WTC11 (cell line): ENCODE data around the gene EPN1. TPM values are rescaled to one million over a fixed set of nuclear protein-coding genes. Genes with fewer than 3 reads are reported as not detected.

Experiments
- ATAC-seq: fragments of 200-7000 bp; cut with Tn5 transposase; 2 replicates; pipeline ENCODE4 v1.10.0; 2021; ENCODE audit warnings: mild to moderate bottlenecking, moderate library complexity
- CTCF ChIA-PET: fragments of 300-600 bp; sonication (Branson Sonifier 250); formaldehyde crosslinking; loops from one replicate; lab custom pipeline; 2021; ENCODE audit warnings: antibody characterized with exemption; lab: Charles Lee
- POLR2A ChIA-PET: fragments of 350-600 bp; sonication (Branson Sonifier 250); formaldehyde crosslinking; loops from one replicate; lab custom pipeline; 2021; ENCODE audit warnings: antibody characterized with exemption; lab: Charles Lee
- DNase-seq: peaks from one replicate; pipeline ENCODE4 v3.0.0; 2021; ENCODE audit warnings: low spot score
- H3K27ac Mint-ChIP-seq: 2 replicates; pipeline ENCODE4 v1.8.0; 2021; ENCODE audit warnings: mixed read lengths
- H3K27me3 Mint-ChIP-seq: 2 replicates; pipeline ENCODE4 v1.8.0; 2021; ENCODE audit warnings: low read depth, mild to moderate bottlenecking, moderate library complexity, mixed read lengths
- H3K36me3 Mint-ChIP-seq: 2 replicates; pipeline ENCODE4 v1.8.0; 2021; ENCODE audit warnings: mixed read lengths
- H3K4me1 Mint-ChIP-seq: 2 replicates; pipeline ENCODE4 v1.8.0; 2022; ENCODE audit warnings: mixed read lengths
- H3K4me3 Mint-ChIP-seq: 2 replicates; pipeline ENCODE4 v1.8.0; 2021; ENCODE audit warnings: mild to moderate bottlenecking, moderate library complexity, mixed read lengths
- H3K9me3 Mint-ChIP-seq: 2 replicates; pipeline ENCODE4 v1.8.0; 2021; ENCODE audit warnings: mixed read lengths
- CBFB ChIP-seq: sonication (generic); formaldehyde crosslinking; IDR thresholded peaks from 2 replicates; pipeline ENCODE4 v1.8.1; 2022; ENCODE audit warnings: mild to moderate bottlenecking, low read depth, missing genetic modification reagents
- CREB1 ChIP-seq: sonication (generic); formaldehyde crosslinking; IDR thresholded peaks from 2 replicates; pipeline ENCODE4 v1.8.0; 2023; ENCODE audit warnings: mild to moderate bottlenecking, missing genetic modification reagents
- ETV6 ChIP-seq: sonication (generic); formaldehyde crosslinking; IDR thresholded peaks from 2 replicates; pipeline ENCODE4 v1.8.1; 2022; ENCODE audit warnings: mild to moderate bottlenecking, missing genetic modification reagents
- FOXJ3 ChIP-seq: sonication (generic); formaldehyde crosslinking; IDR thresholded peaks from 2 replicates; pipeline ENCODE4 v1.9.0; 2021; ENCODE audit warnings: missing genetic modification reagents, mild to moderate bottlenecking, borderline replicate concordance
- FOXK1 ChIP-seq: sonication (generic); formaldehyde crosslinking; IDR thresholded peaks from 2 replicates; pipeline ENCODE4 v1.8.0; 2022; ENCODE audit warnings: mild to moderate bottlenecking, moderate library complexity, missing genetic modification reagents
- FOXP1 ChIP-seq: sonication (generic); formaldehyde crosslinking; IDR thresholded peaks from 2 replicates; pipeline ENCODE4 v1.8.0; 2022; ENCODE audit warnings: missing genetic modification reagents, mild to moderate bottlenecking, moderate library complexity, borderline replicate concordance
- GABPB1 ChIP-seq: sonication (generic); formaldehyde crosslinking; IDR thresholded peaks from 2 replicates; pipeline ENCODE4 v1.8.1; 2023; ENCODE audit warnings: mild to moderate bottlenecking, missing genetic modification reagents
- GRHL2 ChIP-seq: fragments of 250-450 bp; sonication (Bioruptor Pico); IDR thresholded peaks from 2 replicates; pipeline ENCODE4 v1.8.0; 2022; ENCODE audit warnings: mild to moderate bottlenecking, moderate library complexity; ENCODE audit not compliant: insufficient replicate concordance, severe bottlenecking
- HMGXB4 ChIP-seq: sonication (generic); formaldehyde crosslinking; IDR thresholded peaks from 2 replicates; pipeline ENCODE4 v1.8.1; 2023; ENCODE audit warnings: mild to moderate bottlenecking, moderate library complexity, missing genetic modification reagents
- IRF2 ChIP-seq: sonication (generic); formaldehyde crosslinking; IDR thresholded peaks from 2 replicates; pipeline ENCODE4 v1.8.0; 2022; ENCODE audit warnings: low read depth, missing genetic modification reagents, borderline replicate concordance
- JUN ChIP-seq: sonication (generic); formaldehyde crosslinking; IDR thresholded peaks from 2 replicates; pipeline ENCODE4 v1.8.0; 2023; ENCODE audit warnings: mild to moderate bottlenecking, missing genetic modification reagents
- MAX ChIP-seq: sonication (generic); formaldehyde crosslinking; IDR thresholded peaks from 2 replicates; pipeline ENCODE4 v1.8.0; 2022; ENCODE audit warnings: mild to moderate bottlenecking, missing genetic modification reagents
- MXD4 ChIP-seq: fragments of 250-450 bp; sonication (Bioruptor Pico); IDR thresholded peaks from 2 replicates; pipeline ENCODE4 v1.8.0; 2021; ENCODE audit warnings: mild to moderate bottlenecking, moderate library complexity, borderline replicate concordance
- PRDM15 ChIP-seq: sonication (generic); formaldehyde crosslinking; IDR thresholded peaks from 2 replicates; pipeline ENCODE4 v1.8.0; 2022; ENCODE audit warnings: missing genetic modification reagents
- RELA ChIP-seq: sonication (generic); formaldehyde crosslinking; IDR thresholded peaks from 2 replicates; pipeline ENCODE4 v1.8.1; 2022; ENCODE audit warnings: missing genetic modification reagents, mild to moderate bottlenecking, borderline replicate concordance
- SOX15 ChIP-seq: fragments of 250-450 bp; sonication (Bioruptor Pico); IDR thresholded peaks from 2 replicates; pipeline ENCODE4 v1.9.0; 2021; ENCODE audit warnings: mild to moderate bottlenecking
- SP1 ChIP-seq: sonication (generic); formaldehyde crosslinking; conservative IDR thresholded peaks from 2 replicates; pipeline ENCODE4 v1.8.1; 2022; ENCODE audit warnings: missing genetic modification reagents
- TEAD4 ChIP-seq: sonication (generic); formaldehyde crosslinking; IDR thresholded peaks from 2 replicates; pipeline ENCODE4 v1.8.0; 2022; ENCODE audit warnings: mild to moderate bottlenecking, missing genetic modification reagents
- ZNF121 ChIP-seq: sonication (generic); formaldehyde crosslinking; IDR thresholded peaks from 2 replicates; pipeline ENCODE4 v1.8.0; 2023; ENCODE audit warnings: missing genetic modification reagents
- ZNF219 ChIP-seq: sonication (generic); formaldehyde crosslinking; IDR thresholded peaks from 2 replicates; pipeline ENCODE4 v1.8.0; 2023; ENCODE audit warnings: missing genetic modification reagents, mild to moderate bottlenecking, borderline replicate concordance
- ZNF423 ChIP-seq: fragments of 250-450 bp; sonication (Bioruptor Pico); IDR thresholded peaks from 2 replicates; pipeline ENCODE4 v2.1.2; 2022; ENCODE audit warnings: mild to moderate bottlenecking, moderate library complexity
- ZNF671 ChIP-seq: fragments of 250-450 bp; sonication (Bioruptor Pico); IDR thresholded peaks from 2 replicates; pipeline ENCODE4 v1.8.0; 2021; ENCODE audit warnings: mild to moderate bottlenecking
- total RNA-seq: library from RNA; stranded (reverse); gene quantifications from 3 replicates; pipeline ENCODE4 v1.2.3, GENCODE V29; 2021
- TF ChIP-seq, protein P1 (sequence below): fragments of 250-450 bp; sonication (Bioruptor Pico); IDR thresholded peaks from 2 replicates; pipeline ENCODE4 v1.8.0; 2021; ENCODE audit warnings: mild to moderate bottlenecking
- TF ChIP-seq, protein P2 (sequence below): sonication (generic); formaldehyde crosslinking; IDR thresholded peaks from 2 replicates; pipeline ENCODE4 v1.8.1; 2023; ENCODE audit warnings: mild to moderate bottlenecking, missing genetic modification reagents, borderline replicate concordance
- TF ChIP-seq, protein P3 (sequence below): sonication (generic); formaldehyde crosslinking; IDR thresholded peaks from 2 replicates; pipeline ENCODE4 v1.8.1; 2022; ENCODE audit warnings: missing genetic modification reagents, borderline replicate concordance

Gene EPN1
- total RNA-seq, 1 experiment from 2014 or later, result 234 TPM

DNA sequence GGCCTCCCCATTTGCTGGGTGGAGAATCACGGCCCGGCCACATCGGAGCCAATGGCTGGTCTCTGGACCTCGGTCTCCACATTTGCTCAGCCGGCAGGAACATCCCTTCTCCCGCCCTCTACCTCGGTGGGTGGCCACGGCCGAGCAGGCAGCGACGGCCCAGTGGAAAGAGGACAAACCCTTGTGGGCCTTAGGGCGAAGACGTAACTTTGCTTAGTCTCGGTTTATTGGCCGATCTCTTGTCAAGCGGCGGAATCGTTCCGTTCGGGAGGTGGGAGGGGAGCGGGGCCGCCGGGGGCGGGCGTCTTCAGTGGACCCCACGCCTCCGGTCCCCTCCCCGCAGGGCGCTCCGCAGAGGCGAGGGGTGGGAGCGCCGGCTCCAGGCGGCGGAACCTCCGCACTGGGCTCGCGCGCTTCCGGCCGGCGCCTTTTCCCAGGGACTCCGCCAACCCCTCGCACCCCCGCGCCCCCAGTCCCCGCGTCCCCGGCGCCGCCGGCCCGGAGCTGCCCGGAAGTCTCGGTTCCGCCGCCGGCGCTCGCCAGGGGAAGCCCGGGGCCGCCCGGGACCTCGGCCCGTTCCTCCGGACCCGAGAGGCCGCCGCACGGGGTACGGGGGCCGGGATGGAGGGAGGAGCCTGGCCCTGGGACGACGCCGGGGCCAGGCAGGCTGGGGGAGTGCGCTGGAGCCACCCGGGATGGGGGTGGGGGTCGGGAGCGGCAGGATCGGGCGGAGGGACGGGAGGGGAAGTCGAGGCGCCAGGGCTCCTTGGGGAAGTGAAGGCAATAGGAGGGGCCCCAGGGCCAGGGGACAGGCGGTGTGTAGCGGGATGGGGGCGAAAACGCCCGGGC is 34.2 kb upstream of the EPN1 start, which contains the start of gene ZNF580:
TSS of gene ZNF580 (plus strand) at position 426 of the 849 bp plus-strand sequence. CDS start 1,507 bp downstream, outside the sequence.
- ChIA-PET POLR2A (interaction anchor here (0.5 to 1.0 kb wide), 3 partner anchors 14 to 1440 kb away, joined by 3 to 4 read pairs (median 3); partner anchors contain the start of gene RPS9), CTCF (interaction anchor here (0.6 to 2.1 kb wide), 8 partner anchors 12 to 1403 kb away, joined by 3 to 17 read pairs (median 5); partner anchors contain the start of genes FIZ1, U2AF2 and ZNF784)
- Mint-ChIP-seq H3K27me3 (peaks cover 9% of the 10 kb centered on the region), H3K27ac (peak within 1 kb of the TSS; percentile 92), H3K4me1 (peaks cover 28% of the 10 kb centered on the region), H3K4me3 (peak within 1 kb of the TSS; percentile 89), H3K36me3 (peaks cover 19% of the 10 kb centered on the region), H3K9me3 (peaks cover 4% of the 10 kb centered on the region)
- ATAC-seq (peak; percentile 28), DNase-seq (peak; percentile 61)
- TF ChIP-seq FOXP1 (CRISPR knock-in tag) (peak; percentile 55; the same call in 1 of the 2 replicates), IRF2 (CRISPR knock-in tag) (no peak), HMGXB4 (peak; percentile 27; the same call in 1 of the 2 replicates), MXD4 (no peak), TEAD4 (CRISPR knock-in tag) (no peak), CBFB (no peak), SP1 (CRISPR knock-in tag) (peak; percentile 45), ETV6 (CRISPR knock-in tag) (no peak), SOX15 (CRISPR knock-in tag) (no peak), JUN (CRISPR knock-in tag) (no peak), FOXJ3 (CRISPR knock-in tag) (no peak), ZNF423 (no peak), GABPB1 (CRISPR knock-in tag) (peak; percentile 48; the same call in 1 of the 2 replicates), PRDM15 (no peak), ZNF121 (CRISPR knock-in tag) (no peak), ZNF219 (CRISPR knock-in tag) (no peak), ZNF671 (CRISPR knock-in tag) (no peak), CREB1 (no peak), MAX (CRISPR knock-in tag) (no peak; the same call in 1 of the 2 replicates), GRHL2 (CRISPR knock-in tag) (no peak), FOXK1 (CRISPR knock-in tag) (peak; percentile 30; the same call in 1 of the 2 replicates), RELA (CRISPR knock-in tag) (no peak; the same call in 1 of the 2 replicates)
- TF ChIP-seq, protein P1, sequence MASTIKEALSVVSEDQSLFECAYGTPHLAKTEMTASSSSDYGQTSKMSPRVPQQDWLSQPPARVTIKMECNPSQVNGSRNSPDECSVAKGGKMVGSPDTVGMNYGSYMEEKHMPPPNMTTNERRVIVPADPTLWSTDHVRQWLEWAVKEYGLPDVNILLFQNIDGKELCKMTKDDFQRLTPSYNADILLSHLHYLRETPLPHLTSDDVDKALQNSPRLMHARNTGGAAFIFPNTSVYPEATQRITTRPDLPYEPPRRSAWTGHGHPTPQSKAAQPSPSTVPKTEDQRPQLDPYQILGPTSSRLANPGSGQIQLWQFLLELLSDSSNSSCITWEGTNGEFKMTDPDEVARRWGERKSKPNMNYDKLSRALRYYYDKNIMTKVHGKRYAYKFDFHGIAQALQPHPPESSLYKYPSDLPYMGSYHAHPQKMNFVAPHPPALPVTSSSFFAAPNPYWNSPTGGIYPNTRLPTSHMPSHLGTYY (CRISPR knock-in tag), result no peak
- TF ChIP-seq, protein P2, sequence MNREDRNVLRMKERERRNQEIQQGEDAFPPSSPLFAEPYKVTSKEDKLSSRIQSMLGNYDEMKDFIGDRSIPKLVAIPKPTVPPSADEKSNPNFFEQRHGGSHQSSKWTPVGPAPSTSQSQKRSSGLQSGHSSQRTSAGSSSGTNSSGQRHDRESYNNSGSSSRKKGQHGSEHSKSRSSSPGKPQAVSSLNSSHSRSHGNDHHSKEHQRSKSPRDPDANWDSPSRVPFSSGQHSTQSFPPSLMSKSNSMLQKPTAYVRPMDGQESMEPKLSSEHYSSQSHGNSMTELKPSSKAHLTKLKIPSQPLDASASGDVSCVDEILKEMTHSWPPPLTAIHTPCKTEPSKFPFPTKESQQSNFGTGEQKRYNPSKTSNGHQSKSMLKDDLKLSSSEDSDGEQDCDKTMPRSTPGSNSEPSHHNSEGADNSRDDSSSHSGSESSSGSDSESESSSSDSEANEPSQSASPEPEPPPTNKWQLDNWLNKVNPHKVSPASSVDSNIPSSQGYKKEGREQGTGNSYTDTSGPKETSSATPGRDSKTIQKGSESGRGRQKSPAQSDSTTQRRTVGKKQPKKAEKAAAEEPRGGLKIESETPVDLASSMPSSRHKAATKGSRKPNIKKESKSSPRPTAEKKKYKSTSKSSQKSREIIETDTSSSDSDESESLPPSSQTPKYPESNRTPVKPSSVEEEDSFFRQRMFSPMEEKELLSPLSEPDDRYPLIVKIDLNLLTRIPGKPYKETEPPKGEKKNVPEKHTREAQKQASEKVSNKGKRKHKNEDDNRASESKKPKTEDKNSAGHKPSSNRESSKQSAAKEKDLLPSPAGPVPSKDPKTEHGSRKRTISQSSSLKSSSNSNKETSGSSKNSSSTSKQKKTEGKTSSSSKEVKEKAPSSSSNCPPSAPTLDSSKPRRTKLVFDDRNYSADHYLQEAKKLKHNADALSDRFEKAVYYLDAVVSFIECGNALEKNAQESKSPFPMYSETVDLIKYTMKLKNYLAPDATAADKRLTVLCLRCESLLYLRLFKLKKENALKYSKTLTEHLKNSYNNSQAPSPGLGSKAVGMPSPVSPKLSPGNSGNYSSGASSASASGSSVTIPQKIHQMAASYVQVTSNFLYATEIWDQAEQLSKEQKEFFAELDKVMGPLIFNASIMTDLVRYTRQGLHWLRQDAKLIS, result no peak
- TF ChIP-seq, protein P3, sequence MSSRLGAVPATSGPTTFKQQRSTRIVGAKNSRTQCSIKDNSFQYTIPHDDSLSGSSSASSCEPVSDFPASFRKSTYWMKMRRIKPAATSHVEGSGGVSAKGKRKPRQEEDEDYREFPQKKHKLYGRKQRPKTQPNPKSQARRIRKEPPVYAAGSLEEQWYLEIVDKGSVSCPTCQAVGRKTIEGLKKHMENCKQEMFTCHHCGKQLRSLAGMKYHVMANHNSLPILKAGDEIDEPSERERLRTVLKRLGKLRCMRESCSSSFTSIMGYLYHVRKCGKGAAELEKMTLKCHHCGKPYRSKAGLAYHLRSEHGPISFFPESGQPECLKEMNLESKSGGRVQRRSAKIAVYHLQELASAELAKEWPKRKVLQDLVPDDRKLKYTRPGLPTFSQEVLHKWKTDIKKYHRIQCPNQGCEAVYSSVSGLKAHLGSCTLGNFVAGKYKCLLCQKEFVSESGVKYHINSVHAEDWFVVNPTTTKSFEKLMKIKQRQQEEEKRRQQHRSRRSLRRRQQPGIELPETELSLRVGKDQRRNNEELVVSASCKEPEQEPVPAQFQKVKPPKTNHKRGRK, result no peak
